Activated naive CD8-positive, alpha-beta T cell treated with anti-CD3 and anti-CD28 coated beads, Interleukin-2, amount 10 ng/mL, durations not matched to agents 7 days and 5 days (primary cell): ENCODE data around the gene CEP43. TPM values are rescaled to one million over a fixed set of nuclear protein-coding genes. Genes with fewer than 3 reads are reported as not detected.

Source experiments
- ATAC-seq: fragments of 150-1000 bp; cut with Tn5 transposase; one replicate; pipeline ENCODE4 v1.10.0; 2021; ENCODE audit warnings: low read depth, moderate library complexity
- POLR2A ChIA-PET: fragments of 350-600 bp; sonication (Branson Sonifier 250); formaldehyde crosslinking; loops from one replicate; lab custom pipeline; 2021; ENCODE audit warnings: antibody characterized with exemption; lab: Charles Lee
- DNase-seq: peaks from one replicate; pipeline ENCODE4 v3.0.0; 2021
- H3K27ac Mint-ChIP-seq: one replicate; pipeline ENCODE4 v1.8.0; 2022; ENCODE audit warnings: mild to moderate bottlenecking, mixed read lengths
- H3K27me3 Mint-ChIP-seq: one replicate; pipeline ENCODE4 v1.8.0; 2022; ENCODE audit warnings: mild to moderate bottlenecking, moderate library complexity, mixed read lengths
- H3K36me3 Mint-ChIP-seq: one replicate; pipeline ENCODE4 v1.8.0; 2021; ENCODE audit warnings: mild to moderate bottlenecking, mixed read lengths
- H3K4me1 Mint-ChIP-seq: one replicate; pipeline ENCODE4 v1.8.0; 2021; ENCODE audit warnings: mixed read lengths
- H3K4me3 Mint-ChIP-seq: one replicate; pipeline ENCODE4 v1.8.0; 2022; ENCODE audit warnings: mild to moderate bottlenecking, moderate library complexity, mixed read lengths
- H3K9me3 Mint-ChIP-seq: one replicate; pipeline ENCODE4 v1.8.0; 2021; ENCODE audit warnings: mixed read lengths
- total RNA-seq, 2 experiments: library from RNA; stranded (reverse); gene quantifications; one replicate each; pipeline ENCODE4 v1.2.3, GENCODE V29; 2021

The CEP43 gene
- total RNA-seq, 2 experiments from 2014 or later = 23.3 to 26.3 TPM

DNA sequence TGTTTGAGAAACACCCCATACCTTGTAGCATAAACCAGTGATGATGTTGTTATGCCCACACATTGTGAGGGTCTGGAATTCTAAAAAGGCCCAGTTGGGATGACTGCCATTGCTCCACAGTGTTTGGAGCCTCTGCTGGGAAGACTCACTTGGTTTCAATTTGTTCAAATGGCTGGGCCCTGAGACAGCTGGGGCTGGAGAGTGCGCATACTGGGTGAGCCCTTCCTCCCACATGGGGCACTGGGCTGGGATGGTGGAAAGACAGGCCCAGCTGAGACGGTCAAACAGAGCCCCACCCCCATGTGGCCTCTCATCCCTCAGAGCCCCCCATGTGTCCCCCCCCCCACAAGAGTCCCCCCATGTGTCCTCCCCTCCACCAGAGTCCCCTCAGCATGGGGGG lies 22.6 kb upstream of the CEP43 start:
- DNase-seq (no peak), ATAC-seq (no peak)
- peaks cover 38% of the 10 kb centered on the region for H3K36me3 Mint-ChIP-seq
- no peak overlapping the region for H3K4me3 Mint-ChIP-seq
- H3K4me1 Mint-ChIP-seq = peaks cover 1% of the 10 kb centered on the region
- no peaks in the 10 kb centered on the region for H3K27me3 Mint-ChIP-seq
- H3K9me3 Mint-ChIP-seq = no peaks in the 10 kb centered on the region
- POLR2A ChIA-PET = interaction anchor here (0.8 kb wide), 1 partner anchor 17 kb away, joined by 3 read pairs; no protein-coding TSS in a partner anchor
- H3K27ac Mint-ChIP-seq = no peak overlapping the region

DNA sequence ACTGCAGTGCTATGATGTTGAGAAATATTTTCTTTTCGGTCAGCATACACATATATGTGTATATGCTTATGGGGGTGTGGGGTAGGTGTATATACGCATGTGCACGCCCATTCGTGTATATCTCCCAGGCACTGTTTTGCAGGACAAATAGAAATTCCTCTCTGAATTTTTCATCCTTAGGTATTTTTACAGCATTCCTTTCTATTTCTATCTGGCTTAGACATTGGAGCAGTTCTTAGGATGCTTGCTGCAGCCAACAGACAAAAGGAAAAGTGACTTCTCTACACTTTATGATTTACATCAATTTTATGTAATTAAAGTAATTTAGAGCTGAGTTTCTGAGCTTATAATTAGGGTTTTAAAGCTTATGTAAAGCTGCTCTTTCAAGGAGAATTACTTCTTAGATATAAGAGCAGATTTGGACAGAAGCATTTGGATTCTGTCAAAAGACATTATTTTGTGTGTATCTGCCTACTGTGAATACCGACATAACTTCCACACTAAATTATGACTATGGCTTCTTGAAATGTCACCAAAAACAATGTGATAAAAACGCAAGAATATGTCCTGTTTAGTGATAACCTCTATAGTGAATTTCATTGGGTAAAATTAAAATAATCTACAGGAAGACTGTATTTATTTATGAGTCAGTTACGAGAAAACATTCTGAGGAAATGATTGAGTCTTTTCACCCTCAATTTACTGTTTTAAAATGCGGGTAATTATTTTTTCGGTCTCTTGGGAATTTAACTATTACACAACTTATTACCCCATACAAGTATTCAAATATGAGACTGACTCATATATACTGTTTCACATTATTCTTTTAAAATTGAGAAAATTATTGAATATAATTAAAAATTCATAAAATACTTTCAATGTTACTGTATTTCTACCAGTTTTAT lies 21.3 kb upstream of the CEP43 start:
- no peak overlapping the region for H3K27ac Mint-ChIP-seq

DNA sequence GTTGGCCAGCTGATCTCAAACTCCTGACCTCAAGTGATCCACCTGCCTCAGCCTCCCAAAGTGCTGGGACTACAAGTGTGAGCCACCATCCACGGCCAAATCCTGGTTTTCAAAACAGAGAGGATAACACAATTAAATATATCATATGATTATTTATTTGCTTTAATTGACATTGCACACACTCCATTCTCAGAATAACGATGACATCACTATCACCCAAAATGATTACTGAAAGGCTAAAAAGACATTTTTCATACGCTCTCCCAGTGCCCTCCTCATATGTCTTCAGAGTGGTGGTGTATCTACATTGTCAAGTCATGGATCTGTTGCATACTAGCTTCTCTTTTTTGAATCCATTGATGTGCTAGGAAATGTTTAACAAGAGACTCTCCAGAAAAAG lies 18.5 kb upstream of the CEP43 start:
- POLR2A ChIA-PET = no interaction called here
- no peak for ATAC-seq

More for the DNA sequence above, 21.3 kb upstream of the CEP43 start:
- Mint-ChIP-seq H3K4me3 (no peak overlapping the region), H3K27me3 (no peaks in the 10 kb centered on the region), H3K9me3 (peaks cover 2% of the 10 kb centered on the region), H3K4me1 (peaks cover 1% of the 10 kb centered on the region), H3K36me3 (peaks cover 36% of the 10 kb centered on the region)
- POLR2A ChIA-PET = no interaction called here
- ATAC-seq (no peak), DNase-seq (no peak)

DNA sequence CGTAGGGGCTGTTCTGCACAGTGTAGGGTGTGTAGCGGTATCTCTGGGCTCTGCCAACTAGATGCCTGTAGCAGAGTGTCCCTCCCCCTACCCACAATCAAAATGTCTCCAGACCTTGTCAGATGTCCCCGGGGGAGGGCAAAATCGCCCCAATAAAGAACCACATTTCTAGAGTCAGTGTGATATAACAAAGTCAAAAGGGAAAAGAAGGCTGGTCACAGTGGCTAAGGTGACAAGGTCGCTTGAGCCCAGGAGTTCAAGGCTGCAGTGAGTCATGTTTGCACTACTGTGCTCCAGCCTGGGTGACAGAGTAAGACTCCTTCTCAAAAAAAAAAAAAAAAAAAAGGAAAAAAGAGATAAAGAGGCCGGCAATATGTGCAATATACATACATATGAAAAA lies 11.7 kb upstream of the CEP43 start:
- H3K9me3 Mint-ChIP-seq = peaks cover 2% of the 10 kb centered on the region
- POLR2A ChIA-PET = no interaction called here
- H3K4me1 Mint-ChIP-seq = peaks cover 6% of the 10 kb centered on the region
- H3K36me3 Mint-ChIP-seq = peaks cover 29% of the 10 kb centered on the region
- ATAC-seq = no peak
- no peaks in the 10 kb centered on the region for H3K27me3 Mint-ChIP-seq
- H3K4me3 Mint-ChIP-seq = no peak overlapping the region
- DNase-seq = no peak
- no peak overlapping the region for H3K27ac Mint-ChIP-seq

More for the DNA sequence above, 18.5 kb upstream of the CEP43 start:
- Mint-ChIP-seq H3K27ac (no peak overlapping the region), H3K36me3 (peaks cover 35% of the 10 kb centered on the region), H3K9me3 (peaks cover 4% of the 10 kb centered on the region), H3K4me1 (peaks cover 1% of the 10 kb centered on the region), H3K27me3 (no peaks in the 10 kb centered on the region), H3K4me3 (no peak overlapping the region)
- no peak for DNase-seq

DNA sequence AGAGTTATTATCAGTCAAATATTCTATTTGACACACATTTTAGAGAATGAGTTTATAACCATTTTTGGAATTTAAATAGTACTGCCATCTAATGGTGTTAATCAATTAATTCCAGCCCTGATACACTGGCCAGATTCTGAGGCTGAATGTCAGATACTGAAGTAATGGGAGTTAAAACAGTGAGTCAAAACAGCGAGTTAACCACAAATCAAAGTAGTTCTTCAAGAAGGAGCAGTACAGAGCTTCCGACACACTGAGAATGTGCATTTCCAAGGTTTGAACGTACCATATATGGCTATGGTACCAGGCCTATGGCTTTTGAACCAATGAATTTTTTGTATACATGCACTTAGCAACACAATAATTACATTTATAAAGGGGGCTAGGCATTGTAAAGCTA lies 11.3 kb upstream of the CEP43 start:
- H3K27ac Mint-ChIP-seq = no peak overlapping the region
- POLR2A ChIA-PET = no interaction called here
- H3K4me3 Mint-ChIP-seq = no peak overlapping the region
- ATAC-seq (no peak), DNase-seq (no peak)
- H3K9me3 Mint-ChIP-seq = peaks cover under 1% of the 10 kb centered on the region
- H3K4me1 Mint-ChIP-seq = peaks cover 6% of the 10 kb centered on the region
- H3K27me3 Mint-ChIP-seq = no peaks in the 10 kb centered on the region
- H3K36me3 Mint-ChIP-seq = peaks cover 25% of the 10 kb centered on the region

DNA sequence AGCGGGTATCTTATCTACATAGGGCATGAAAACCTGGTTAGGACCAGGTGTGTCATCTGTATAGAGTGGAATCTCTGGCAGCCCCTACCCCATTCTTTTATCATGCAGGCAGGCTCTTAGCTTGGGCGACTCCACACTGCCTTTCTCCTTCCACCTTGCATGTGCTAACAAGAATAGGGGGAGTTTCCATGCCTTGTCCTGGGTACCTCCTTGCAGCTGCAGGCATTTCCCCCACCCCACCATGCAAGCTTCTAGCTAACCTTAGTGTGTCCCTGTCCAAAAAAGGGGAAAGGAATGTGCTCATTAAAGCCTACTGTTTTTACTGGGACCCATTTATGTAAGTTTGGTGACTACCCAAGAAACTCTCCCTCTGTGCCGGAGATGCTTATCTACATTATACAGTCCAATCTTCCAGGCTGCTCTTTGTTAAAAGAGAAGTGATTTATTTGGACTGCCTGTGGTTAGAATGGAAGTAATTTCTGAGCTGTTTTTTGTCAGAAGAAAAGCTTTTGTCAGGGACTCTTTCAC lies 10.5 kb upstream of the CEP43 start:
- POLR2A ChIA-PET = interaction anchor here (1.7 kb wide), 1 partner anchor 33 kb away, joined by 3 read pairs; no protein-coding TSS in a partner anchor
- Mint-ChIP-seq H3K27ac (no peak overlapping the region), H3K4me3 (no peak overlapping the region), H3K9me3 (no peaks in the 10 kb centered on the region), H3K36me3 (peaks cover 22% of the 10 kb centered on the region), H3K27me3 (no peaks in the 10 kb centered on the region), H3K4me1 (peaks cover 6% of the 10 kb centered on the region)
- DNase-seq (no peak), ATAC-seq (no peak)

DNA sequence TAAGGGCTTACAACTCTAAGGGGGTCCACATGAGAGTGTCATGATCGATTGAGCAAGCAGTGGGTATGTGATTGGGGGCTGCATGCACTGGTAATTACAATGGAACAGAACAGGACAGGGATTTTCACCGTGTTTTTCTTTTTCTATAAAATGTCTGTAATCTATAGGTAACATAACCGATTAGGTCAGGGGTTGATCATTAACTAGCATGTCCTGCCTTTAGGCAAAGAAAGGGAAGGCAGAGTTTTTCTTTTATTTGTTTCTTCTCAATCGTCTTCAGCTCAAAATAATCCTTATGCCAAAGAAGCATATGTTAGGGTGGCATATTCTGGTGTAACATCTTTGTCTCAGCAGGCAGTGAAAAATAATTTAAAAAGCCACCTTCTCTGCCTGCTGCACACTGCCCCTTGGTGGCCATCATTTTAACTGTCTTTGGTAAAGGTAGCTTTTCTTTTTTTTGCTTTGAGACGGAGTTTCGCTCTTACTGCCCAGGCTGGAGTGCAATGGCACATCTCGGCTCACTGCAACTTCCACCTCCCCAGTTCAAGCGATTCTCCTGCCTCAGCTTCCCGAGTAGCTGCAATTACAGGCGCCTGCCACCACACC lies 9.7 kb upstream of the CEP43 start:
- ATAC-seq = peak; percentile 63

DNA sequence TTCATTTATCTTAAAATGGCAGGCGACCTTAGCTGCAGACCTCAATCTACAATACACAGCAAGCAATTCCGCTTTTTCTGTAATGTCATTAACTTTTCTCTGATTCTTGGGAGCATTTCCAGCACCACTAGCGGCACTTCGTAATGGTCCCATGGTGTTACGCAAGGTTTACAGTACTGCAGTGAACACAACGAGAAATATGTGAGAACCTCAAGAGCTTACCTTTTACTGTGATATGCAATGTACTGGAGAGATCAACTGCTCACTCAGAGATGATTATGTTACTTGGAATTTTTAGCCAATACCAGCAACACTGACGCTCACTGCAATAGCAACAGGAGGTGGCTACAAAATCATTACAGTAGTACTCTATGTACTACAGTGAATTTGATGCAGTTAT lies 2.8 kb upstream of the CEP43 start:
- ATAC-seq (no peak), DNase-seq (no peak)
- no peak overlapping the region for H3K4me3 Mint-ChIP-seq
- no peaks in the 10 kb centered on the region for H3K27me3 Mint-ChIP-seq
- H3K9me3 Mint-ChIP-seq = no peaks in the 10 kb centered on the region
- H3K27ac Mint-ChIP-seq = no peak overlapping the region
- H3K4me1 Mint-ChIP-seq = peaks cover 15% of the 10 kb centered on the region
- peaks cover 20% of the 10 kb centered on the region for H3K36me3 Mint-ChIP-seq
- POLR2A ChIA-PET = interaction anchor here (0.9 kb wide), 1 partner anchor 41 kb away, joined by 4 read pairs; no protein-coding TSS in a partner anchor

More for the DNA sequence above, 9.7 kb upstream of the CEP43 start:
- no peaks in the 10 kb centered on the region for H3K9me3 Mint-ChIP-seq
- peaks cover 23% of the 10 kb centered on the region for H3K36me3 Mint-ChIP-seq
- H3K27me3 Mint-ChIP-seq = no peaks in the 10 kb centered on the region
- POLR2A ChIA-PET = interaction anchor here (1.0 to 1.7 kb wide), 3 partner anchors 33 to 212 kb away, joined by 3 to 7 read pairs (median 3); partner anchors contain the start of gene RNASET2
- H3K4me3 Mint-ChIP-seq = no peak overlapping the region
- H3K27ac Mint-ChIP-seq = no peak overlapping the region
- DNase-seq = no peak
- peaks cover 6% of the 10 kb centered on the region for H3K4me1 Mint-ChIP-seq

DNA sequence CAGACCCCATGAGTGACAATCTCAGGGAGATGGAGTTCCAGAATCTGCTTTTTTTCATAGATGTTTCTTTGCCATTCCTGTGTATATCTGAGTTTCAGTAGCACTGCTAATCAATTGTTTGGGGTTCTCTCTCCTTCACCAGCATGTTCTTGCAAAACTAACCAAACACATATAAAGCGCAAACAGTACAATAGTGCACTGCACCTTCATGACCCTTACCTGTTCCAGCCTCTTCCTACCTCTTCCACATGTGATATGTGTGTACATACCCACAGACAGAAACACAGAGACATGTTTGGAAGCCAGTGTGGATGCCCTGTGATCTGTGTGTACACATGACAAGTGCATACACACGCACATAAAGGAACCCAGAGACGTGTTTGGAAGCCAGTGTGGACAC lies 1.8 kb upstream of the CEP43 start:
- Mint-ChIP-seq H3K27me3 (no peaks in the 10 kb centered on the region), H3K4me1 (peaks cover 19% of the 10 kb centered on the region), H3K27ac (peak overlapping the region; percentile 86), H3K36me3 (peaks cover 23% of the 10 kb centered on the region), H3K4me3 (peak overlapping the region; percentile 87), H3K9me3 (no peaks in the 10 kb centered on the region)
- DNase-seq (no peak), ATAC-seq (no peak)
- POLR2A ChIA-PET = interaction anchor here (2.5 to 3.4 kb wide), 2 partner anchors 37 to 41 kb away, joined by 20 to 22 read pairs; partner anchors contain the start of gene RNASET2

DNA sequence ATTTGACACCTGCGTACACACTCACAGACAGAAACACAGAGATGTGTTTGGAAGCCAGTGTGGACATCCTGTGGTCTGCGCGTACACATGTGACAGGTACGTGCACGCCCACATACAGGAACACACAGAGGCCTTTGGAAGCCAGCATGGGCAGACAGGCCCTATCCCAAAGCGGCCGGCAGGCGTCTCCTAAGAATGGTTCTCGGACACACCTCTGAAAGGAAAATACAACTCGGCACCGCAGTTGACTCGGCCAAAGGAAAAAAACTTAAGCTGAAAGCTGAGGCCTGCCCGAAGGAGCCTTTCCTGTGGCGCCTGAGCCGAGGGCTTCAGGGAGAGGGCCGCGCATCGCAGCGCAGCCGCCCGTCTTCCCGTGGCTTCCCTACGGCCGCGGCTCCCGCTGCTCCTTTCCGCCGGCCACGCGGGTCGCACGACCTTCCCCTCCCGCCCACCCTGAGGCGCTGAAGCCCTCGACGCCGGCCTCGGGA lies 1.4 kb upstream of the CEP43 start:
- no peaks in the 10 kb centered on the region for H3K9me3 Mint-ChIP-seq
- DNase-seq = peak; percentile 55
- peak overlapping the region; percentile 87 for H3K4me3 Mint-ChIP-seq
- ATAC-seq = peak; percentile 7
- POLR2A ChIA-PET = interaction anchor here (2.5 to 3.4 kb wide), 2 partner anchors 38 to 42 kb away, joined by 20 to 22 read pairs; partner anchors contain the start of gene RNASET2
- peak overlapping the region; percentile 86 for H3K27ac Mint-ChIP-seq
- peaks cover 19% of the 10 kb centered on the region for H3K4me1 Mint-ChIP-seq
- H3K36me3 Mint-ChIP-seq = peaks cover 23% of the 10 kb centered on the region
- H3K27me3 Mint-ChIP-seq = no peaks in the 10 kb centered on the region

DNA sequence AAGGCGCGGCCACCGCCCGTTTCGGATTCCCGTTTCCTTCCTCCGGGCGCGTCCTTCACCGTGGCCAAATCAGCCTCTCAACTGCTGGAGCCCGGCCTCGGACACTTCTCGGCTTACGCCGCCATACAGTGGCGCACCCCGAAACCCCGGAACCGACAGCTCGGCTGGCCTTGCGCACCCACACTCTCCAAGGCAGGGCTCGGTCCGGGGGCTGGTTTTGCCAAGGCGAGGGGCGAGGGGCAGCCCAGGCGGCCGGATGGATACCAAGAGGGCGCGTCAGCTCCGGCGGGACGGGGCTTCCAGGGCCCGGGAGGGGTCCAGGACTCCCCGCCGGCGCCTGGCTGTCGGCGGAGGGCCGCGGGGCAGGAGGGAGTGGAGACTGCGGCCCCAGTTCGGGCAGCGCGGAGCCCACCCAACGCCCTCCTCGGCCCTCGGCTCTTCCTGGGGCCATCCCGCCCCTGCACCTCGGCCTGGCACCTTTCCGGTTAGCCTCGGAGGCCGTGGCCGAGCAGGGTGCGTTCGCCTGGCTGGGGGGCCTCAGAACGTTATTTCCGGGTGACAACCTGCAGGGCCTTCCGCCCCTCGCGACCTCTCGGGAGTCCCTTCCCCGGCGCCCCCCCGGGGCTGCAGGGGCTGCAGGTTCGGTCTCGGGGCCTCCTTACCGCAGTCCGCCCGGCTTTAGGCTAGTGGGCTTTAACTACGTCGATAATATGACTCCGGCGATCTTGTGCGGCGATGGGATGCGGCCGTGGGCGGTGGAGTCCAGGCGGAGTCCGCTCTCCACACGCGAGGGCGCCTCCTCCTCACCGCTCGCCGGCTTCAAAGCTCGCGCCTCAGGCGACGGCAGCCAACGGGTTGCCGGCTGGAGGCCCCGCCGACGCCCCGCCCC lies 697 bp upstream of the CEP43 start:
- Mint-ChIP-seq H3K4me3 (peak overlapping the region; percentile 87), H3K27me3 (no peaks in the 10 kb centered on the region), H3K9me3 (no peaks in the 10 kb centered on the region), H3K27ac (peak overlapping the region; percentile 83), H3K36me3 (peaks cover 21% of the 10 kb centered on the region), H3K4me1 (peaks cover 19% of the 10 kb centered on the region)
- POLR2A ChIA-PET = interaction anchor here (0.8 to 3.4 kb wide), 10 partner anchors 23 to 701 kb away, joined by 3 to 22 read pairs (median 4); partner anchors contain the start of gene RNASET2
- ATAC-seq (peak; percentile 20), DNase-seq (peak; percentile 66)

DNA sequence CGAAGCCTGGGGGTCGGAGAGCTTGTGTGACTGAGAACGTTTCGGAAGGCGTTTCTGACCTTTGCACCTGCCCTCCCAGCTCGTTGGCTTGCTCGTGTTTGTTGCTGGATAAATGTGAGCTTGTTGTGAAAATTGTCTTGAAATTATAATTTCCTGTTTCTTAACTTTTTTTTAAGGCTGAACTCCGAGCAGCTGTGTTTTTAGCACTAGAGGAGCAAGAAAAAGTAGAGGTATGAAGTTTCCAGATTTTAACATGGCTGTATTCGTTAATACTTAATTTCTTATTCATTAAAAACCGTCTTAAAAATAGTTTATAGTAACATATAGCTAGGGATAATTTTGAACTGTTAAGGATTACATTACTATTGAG lies 672 bp downstream of the CEP43 start:
- Mint-ChIP-seq H3K4me1 (peaks cover 19% of the 10 kb centered on the region), H3K27ac (peak overlapping the region; percentile 74), H3K4me3 (peak overlapping the region; percentile 91), H3K36me3 (peaks cover 20% of the 10 kb centered on the region), H3K9me3 (no peaks in the 10 kb centered on the region), H3K27me3 (no peaks in the 10 kb centered on the region)
- DNase-seq (no peak), ATAC-seq (no peak)
- POLR2A ChIA-PET = interaction anchor here (1.1 to 3.4 kb wide), 6 partner anchors 36 to 142 kb away, joined by 4 to 22 read pairs (median 8); partner anchors contain the start of gene RNASET2
